AG04450 (cell line): ENCODE measurements around the gene DNAH10. TPM values are rescaled to one million over a fixed set of nuclear protein-coding genes. Genes with fewer than 3 reads are reported as not detected.

ENCODE experiments used
- CTCF ChIA-PET: fragments of 300-600, 350-600 bp; formaldehyde crosslinking; extraction: SDS; loops from one replicate; lab custom pipeline; 2022; ENCODE audit warnings: antibody characterized with exemption, inconsistent platforms; lab: Charles Lee
- POLR2A ChIA-PET: fragments of 350-600 bp; formaldehyde crosslinking; extraction: SDS; loops from one replicate; lab custom pipeline; 2021; ENCODE audit warnings: antibody characterized with exemption, inconsistent platforms; lab: Yijun Ruan, JAX
- DNase-seq: peaks from one replicate; pipeline ENCODE4 v3.0.0-alpha.2; 2011; ENCODE audit warnings: low read depth, low spot score
- H3K27ac ChIP-seq: one replicate; pipeline ENCODE4 v1.5.1; 2012; ENCODE audit warnings: low read depth, low read length, control low read depth
- H3K27me3 ChIP-seq: one replicate; pipeline ENCODE4 v1.6.0; 2012; ENCODE audit warnings: low read length; ENCODE audit not compliant: control insufficient read depth, insufficient read depth
- H3K4me3 ChIP-seq: 2 replicates; pipeline ENCODE4 v1.5.1; 2011; ENCODE audit warnings: mild to moderate bottlenecking, low read depth, low read length, control low read depth
- H3K9me3 ChIP-seq: 2 replicates; pipeline ENCODE4 v1.5.1; 2012; ENCODE audit warnings: low read length; ENCODE audit not compliant: control insufficient read depth, insufficient read depth
- polyA plus RNA-seq: library from polyadenylated mRNA; depleted of rRNA; stranded (reverse); fragments of >200 nt; gene quantifications from 2 replicates; pipeline ENCODE4 v1.2.3, GENCODE V29; 2011
- TF ChIP-seq, protein P1 (sequence below): IDR thresholded peaks from 2 replicates; pipeline ENCODE4 v1.5.1; 2011; ENCODE audit warnings: low read depth, low read length, control low read depth, inconsistent platforms

DNAH10 gene
- polyA plus RNA-seq, 1 experiment, result 9.1 TPM

DNA sequence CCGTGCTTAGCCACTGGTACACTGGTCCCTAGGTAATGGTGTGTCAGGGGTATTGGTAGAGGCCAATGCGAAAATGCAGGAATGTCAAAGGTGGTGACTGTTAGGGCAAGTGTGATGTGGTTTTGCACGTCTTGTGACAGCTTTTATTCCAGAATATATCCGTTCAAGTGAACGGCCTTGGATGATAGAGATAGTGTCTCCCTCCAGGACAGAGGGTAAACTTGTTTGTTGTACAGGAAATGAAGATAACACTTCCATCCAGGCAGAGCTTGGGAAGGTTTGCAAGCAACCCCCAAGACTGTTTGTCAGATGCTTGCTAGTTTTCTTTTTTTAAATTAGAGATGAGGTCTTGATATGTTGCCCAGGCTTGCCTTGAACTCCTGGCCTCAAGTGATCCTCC is 84.2 kb downstream of the DNAH10 start:
- ChIA-PET CTCF (interaction anchor here (1.3 kb wide), 1 partner anchor 59 kb away, joined by 3 read pairs; no protein-coding TSS in a partner anchor), POLR2A (no interaction called here)
- H3K27ac ChIP-seq, result no peak overlapping the region
- no peak overlapping the region for H3K4me3 ChIP-seq
- peaks cover 9% of the 10 kb centered on the region for H3K27me3 ChIP-seq
- no peak for DNase-seq
- TF ChIP-seq, protein P1, sequence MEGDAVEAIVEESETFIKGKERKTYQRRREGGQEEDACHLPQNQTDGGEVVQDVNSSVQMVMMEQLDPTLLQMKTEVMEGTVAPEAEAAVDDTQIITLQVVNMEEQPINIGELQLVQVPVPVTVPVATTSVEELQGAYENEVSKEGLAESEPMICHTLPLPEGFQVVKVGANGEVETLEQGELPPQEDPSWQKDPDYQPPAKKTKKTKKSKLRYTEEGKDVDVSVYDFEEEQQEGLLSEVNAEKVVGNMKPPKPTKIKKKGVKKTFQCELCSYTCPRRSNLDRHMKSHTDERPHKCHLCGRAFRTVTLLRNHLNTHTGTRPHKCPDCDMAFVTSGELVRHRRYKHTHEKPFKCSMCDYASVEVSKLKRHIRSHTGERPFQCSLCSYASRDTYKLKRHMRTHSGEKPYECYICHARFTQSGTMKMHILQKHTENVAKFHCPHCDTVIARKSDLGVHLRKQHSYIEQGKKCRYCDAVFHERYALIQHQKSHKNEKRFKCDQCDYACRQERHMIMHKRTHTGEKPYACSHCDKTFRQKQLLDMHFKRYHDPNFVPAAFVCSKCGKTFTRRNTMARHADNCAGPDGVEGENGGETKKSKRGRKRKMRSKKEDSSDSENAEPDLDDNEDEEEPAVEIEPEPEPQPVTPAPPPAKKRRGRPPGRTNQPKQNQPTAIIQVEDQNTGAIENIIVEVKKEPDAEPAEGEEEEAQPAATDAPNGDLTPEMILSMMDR, result no peak
- H3K9me3 ChIP-seq, result no peaks in the 10 kb centered on the region; the same call in 1 of the 2 replicates

DNA sequence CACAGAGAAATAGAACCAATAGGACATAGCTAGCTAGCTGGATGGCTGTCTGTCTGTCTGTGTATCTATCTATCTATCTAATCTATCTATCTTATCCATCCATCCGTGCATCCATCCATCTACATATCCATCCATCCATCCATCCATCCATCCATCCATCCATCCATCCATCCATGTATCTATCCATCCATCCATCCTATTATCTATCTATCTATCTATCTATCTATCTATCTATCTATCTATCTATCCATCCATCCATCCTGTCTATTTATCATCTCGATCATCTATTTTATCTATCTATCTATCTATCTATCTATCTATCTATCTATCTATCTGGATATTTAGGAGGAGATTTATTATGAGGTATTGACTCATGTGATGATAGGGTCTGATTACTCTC is 84.9 kb downstream of the DNAH10 start:
- POLR2A ChIA-PET, result no interaction called here
- peaks cover 9% of the 10 kb centered on the region for H3K27me3 ChIP-seq
- CTCF ChIA-PET, result interaction anchor here (1.3 kb wide), 1 partner anchor 59 kb away, joined by 3 read pairs; no protein-coding TSS in a partner anchor
- H3K27ac ChIP-seq, result no peak overlapping the region
- H3K4me3 ChIP-seq, result no peak overlapping the region
- no peaks in the 10 kb centered on the region; the same call in 1 of the 2 replicates for H3K9me3 ChIP-seq
- TF ChIP-seq, protein P1, result no peak
- no peak for DNase-seq

DNA sequence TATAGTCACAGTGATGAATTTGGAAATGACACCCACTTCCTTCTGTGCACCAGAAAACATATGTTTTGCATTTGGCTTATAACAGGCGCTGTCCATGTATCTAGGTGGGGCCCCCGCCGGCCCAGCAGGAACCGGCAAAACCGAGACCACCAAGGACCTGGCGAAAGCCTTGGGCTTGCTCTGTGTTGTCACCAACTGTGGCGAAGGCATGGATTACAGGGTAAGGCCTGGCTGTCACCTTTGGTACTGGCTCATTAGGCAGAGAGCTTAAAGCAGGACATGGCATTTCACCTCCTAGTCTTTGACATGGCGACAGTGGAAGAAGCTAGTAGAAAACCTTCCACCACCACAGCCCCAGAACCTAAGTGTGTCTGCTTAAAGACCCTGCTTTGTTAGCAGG is 85.8 kb downstream of the DNAH10 start:
- Histone ChIP-seq H3K9me3 (no peaks in the 10 kb centered on the region; the same call in 1 of the 2 replicates), H3K27ac (no peak overlapping the region), H3K27me3 (peaks cover 9% of the 10 kb centered on the region), H3K4me3 (no peak overlapping the region)
- no peak for DNase-seq
- TF ChIP-seq, protein P1, result no peak
- ChIA-PET POLR2A (interaction anchor here (0.5 kb wide), 1 partner anchor 356 kb away, joined by 3 read pairs; no protein-coding TSS in a partner anchor), CTCF (no interaction called here)

DNA sequence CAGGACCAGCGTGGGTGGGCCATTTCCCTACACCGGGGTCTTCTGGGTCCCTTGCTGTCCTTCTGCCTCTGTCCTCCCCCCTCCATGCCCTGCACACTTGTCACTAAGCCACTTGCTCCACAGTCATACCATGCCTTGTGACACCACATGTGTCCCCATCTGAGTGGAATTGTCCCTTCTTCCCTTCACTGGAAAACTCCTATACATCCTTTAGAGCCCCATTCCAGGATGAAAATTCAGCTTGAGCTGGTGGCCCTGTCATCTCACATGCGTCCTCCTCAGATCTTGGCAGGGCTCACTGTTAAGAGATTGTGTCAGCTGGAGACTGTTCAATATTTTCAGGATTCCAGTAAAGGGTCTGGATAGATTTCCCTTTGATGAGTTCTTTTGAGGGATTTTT is 87.4 kb downstream of the DNAH10 start:
- POLR2A ChIA-PET, result no interaction called here
- Histone ChIP-seq H3K4me3 (no peak overlapping the region), H3K27me3 (peaks cover 9% of the 10 kb centered on the region), H3K27ac (no peak overlapping the region), H3K9me3 (no peaks in the 10 kb centered on the region; the same call in 1 of the 2 replicates)
- CTCF ChIA-PET, result no interaction called here
- TF ChIP-seq, protein P1, result no peak
- no peak for DNase-seq

DNA sequence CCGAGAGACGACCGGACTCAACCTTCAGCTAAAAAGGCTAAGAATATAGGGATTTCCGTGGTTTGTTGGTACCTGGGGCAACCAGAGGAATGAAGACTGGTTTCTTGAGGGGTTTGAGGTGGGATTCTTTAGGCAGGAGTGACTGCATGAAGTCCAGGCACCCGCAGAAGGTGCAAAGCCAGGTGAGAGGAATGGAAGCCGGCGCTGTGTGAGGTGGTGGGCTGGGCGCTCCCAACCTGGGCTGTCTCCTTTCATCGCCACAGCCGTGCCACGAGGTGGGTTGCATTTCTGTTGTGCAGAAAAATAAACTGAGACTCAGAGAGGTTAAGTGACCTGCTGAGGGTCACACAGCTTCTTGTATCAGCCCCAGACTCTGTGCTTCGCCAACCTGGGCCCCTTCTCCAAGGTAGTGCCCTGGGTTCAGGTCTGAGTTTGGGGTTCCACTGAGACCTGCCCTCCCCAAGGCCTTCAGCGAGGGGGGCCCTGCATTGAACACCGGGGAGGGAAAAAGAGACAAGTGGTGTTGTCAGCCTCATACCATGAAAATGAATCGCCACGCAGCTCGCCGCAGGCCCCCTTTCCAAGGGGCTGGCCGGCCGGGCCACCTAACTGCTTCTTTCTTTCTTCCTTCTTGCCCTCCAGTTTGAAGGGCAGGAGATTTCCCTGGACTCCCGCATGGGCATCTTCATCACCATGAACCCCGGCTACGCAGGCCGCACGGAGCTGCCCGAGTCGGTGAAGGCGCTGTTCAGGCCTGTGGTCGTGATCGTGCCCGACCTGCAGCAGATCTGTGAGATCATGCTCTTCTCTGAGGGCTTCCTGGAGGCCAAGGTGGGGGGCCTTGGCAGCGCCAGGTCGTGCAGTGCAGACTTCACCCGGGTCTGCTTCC is 88.4 kb downstream of the DNAH10 start:
- no peak overlapping the region for H3K27ac ChIP-seq
- H3K27me3 ChIP-seq, result peaks cover 9% of the 10 kb centered on the region
- H3K9me3 ChIP-seq, result no peaks in the 10 kb centered on the region; the same call in 1 of the 2 replicates
- no peak for DNase-seq
- TF ChIP-seq, protein P1, result no peak
- POLR2A ChIA-PET, result interaction anchor here (0.5 kb wide), 1 partner anchor 405 kb away, joined by 3 read pairs; no protein-coding TSS in a partner anchor
- CTCF ChIA-PET, result no interaction called here
- H3K4me3 ChIP-seq, result no peak overlapping the region
